ENCODE measurements around the gene PPIP5K1.

Gene PPIP5K1

GRCh38 chr15:43517354-43518196 is 72.4 kb downstream of the PPIP5K1 start, which contains the start of gene MAP1A:
Gene MAP1A (plus strand): TSS chr15:43517608. CDS start chr15:43521474, 3,866 bp downstream.
- DNase-seq (ENCODE audit: low read depth), result peak; percentile 73

- DNase-seq (ENCODE audit: low read depth), result peak; percentile 57
These were observed 73.1 kb downstream of the PPIP5K1 start for GRCh38 chr15:43516801-43517353.

- no peak for DNase-seq (ENCODE audit: low read depth)
These were observed 73.8 kb downstream of the PPIP5K1 start for GRCh38 chr15:43516185-43516584.

GRCh38 chr15:43515741-43516140 is 74.3 kb downstream of the PPIP5K1 start:
- no peak for DNase-seq (ENCODE audit: low read depth)

- peak; percentile 45 for DNase-seq (ENCODE audit: low read depth)
These were observed 75.6 kb downstream of the PPIP5K1 start for GRCh38 chr15:43514241-43515057.

- peak; percentile 39 for DNase-seq (ENCODE audit: low read depth)
These were observed 76.5 kb downstream of the PPIP5K1 start for GRCh38 chr15:43513550-43513949.

GRCh38 chr15:43511012-43511885 is 78.8 kb downstream of the PPIP5K1 start:
- DNase-seq (ENCODE audit: low read depth), result peak; percentile 23

GRCh38 chr15:43510200-43511011 is 79.6 kb downstream of the PPIP5K1 start:
- peak; percentile 99 for DNase-seq (ENCODE audit: low read depth)

GRCh38 chr15:43509660-43510199 is 80.3 kb downstream of the PPIP5K1 start:
- DNase-seq (ENCODE audit: low read depth), result peak; percentile 40

GRCh38 chr15:43508991-43509659 is 80.9 kb downstream of the PPIP5K1 start:
- DNase-seq (ENCODE audit: low read depth), result peak; percentile 43

- no peak for DNase-seq (ENCODE audit: low read depth)
These were observed 81.6 kb downstream of the PPIP5K1 start for GRCh38 chr15:43508421-43508820.

- DNase-seq (ENCODE audit: low read depth), result peak; percentile 88
These were observed 84.3 kb downstream of the PPIP5K1 start for GRCh38 chr15:43505738-43506137.

GRCh38 chr15:43499635-43500034 is 90.4 kb downstream of the PPIP5K1 start:
- no peak for DNase-seq (ENCODE audit: low read depth)

GRCh38 chr15:43498990-43499389 is 91.0 kb downstream of the PPIP5K1 start:
- no peak for DNase-seq (ENCODE audit: low read depth)

- no peak for DNase-seq (ENCODE audit: low read depth)
These were observed 96.1 kb downstream of the PPIP5K1 start for GRCh38 chr15:43493703-43494472.

GRCh38 chr15:43492673-43493601 is 97.1 kb downstream of the PPIP5K1 start, which contains the start of gene TP53BP1:
Gene TP53BP1 (minus strand): TSS chr15:43493156. CDS start chr15:43493043, 113 bp downstream.
- peak; percentile 96 for DNase-seq (ENCODE audit: low read depth)

- no peak for DNase-seq (ENCODE audit: low read depth)
These were observed 97.7 kb downstream of the PPIP5K1 start for GRCh38 chr15:43492266-43492665.

- DNase-seq (ENCODE audit: low read depth), result no peak
These were observed 100.8 kb downstream of the PPIP5K1 start for GRCh38 chr15:43489191-43489590.

Measured in iris pigment epithelial cell (primary cell).